HL-60 (cell line): ENCODE data around the gene CTNNA2.

Experiments
- DNase-seq, 2 experiments: peaks; one replicate each; pipeline ENCODE4 v3.0.0-alpha.2; 2010 to 2020; ENCODE audit warnings: low read depth in 1 of 2, low spot score in 1 of 2
- H3K27ac ChIP-seq: fragments of 250-450 bp; sonication (Bioruptor Pico); replicated peaks from 2 replicates; pipeline ENCODE4 v1.5.1; 2020; ENCODE audit warnings: mild to moderate bottlenecking, moderate library complexity
- H3K27me3 ChIP-seq: fragments of 250-450 bp; sonication (Bioruptor Pico); 2 replicates; pipeline ENCODE4 v1.5.1; 2021; ENCODE audit warnings: mild to moderate bottlenecking, moderate library complexity; ENCODE audit not compliant: insufficient read depth, poor library complexity, severe bottlenecking
- H3K4me3 ChIP-seq: replicated peaks from 2 replicates; pipeline ENCODE4 v1.5.1; 2011; ENCODE audit warnings: mild to moderate bottlenecking, control low read depth, low read length; ENCODE audit not compliant: insufficient read depth
- GABPA ChIP-seq: IDR thresholded peaks from 2 replicates; pipeline ENCODE4 v1.6.1; 2012; ENCODE audit warnings: low read depth
- POLR2AphosphoS5 ChIP-seq: IDR thresholded peaks from 2 replicates; pipeline ENCODE4 v1.6.1; 2012; ENCODE audit warnings: low read depth
- SPI1 ChIP-seq: IDR thresholded peaks from 2 replicates; pipeline ENCODE4 v1.6.1; 2012; ENCODE audit warnings: low read depth, mild to moderate bottlenecking, borderline replicate concordance
- TF ChIP-seq, protein P1 (sequence below): IDR thresholded peaks from 2 replicates; pipeline ENCODE4 v1.6.1; 2012; ENCODE audit warnings: low read depth; ENCODE audit not compliant: insufficient replicate concordance
- TF ChIP-seq, protein P2 (sequence below): IDR thresholded peaks from one replicate; pipeline ENCODE4 v1.5.1; 2011; ENCODE audit warnings: low read length, control low read depth, inconsistent platforms; ENCODE audit not compliant: insufficient read depth

Gene CTNNA2

DNA sequence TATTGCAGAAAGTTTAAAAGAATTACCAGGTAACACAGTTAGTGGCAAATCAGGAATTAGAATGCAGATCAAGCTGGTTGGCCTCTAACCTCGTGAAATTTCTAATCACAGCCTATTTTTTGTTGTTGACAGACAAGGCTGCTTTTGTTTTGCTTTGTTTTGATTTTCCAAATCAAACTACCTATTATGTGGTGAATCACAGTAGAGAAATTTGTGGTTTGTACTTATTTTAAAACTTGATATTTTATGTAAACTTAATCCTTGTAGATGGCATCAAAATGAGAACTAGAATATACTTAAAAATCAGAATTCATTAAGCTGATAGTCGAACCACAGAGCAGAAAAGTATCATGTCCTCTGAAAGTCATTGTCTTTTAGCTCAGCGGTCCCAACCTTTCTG, 258.1 kb downstream of the CTNNA2 start:
- no peaks in the 10 kb centered on the region for H3K27me3 ChIP-seq
- H3K27ac ChIP-seq = no peak overlapping the region
- no peak for DNase-seq
- H3K4me3 ChIP-seq = no peak overlapping the region
- TF ChIP-seq GABPA = no peak
- TF ChIP-seq, protein P1, sequence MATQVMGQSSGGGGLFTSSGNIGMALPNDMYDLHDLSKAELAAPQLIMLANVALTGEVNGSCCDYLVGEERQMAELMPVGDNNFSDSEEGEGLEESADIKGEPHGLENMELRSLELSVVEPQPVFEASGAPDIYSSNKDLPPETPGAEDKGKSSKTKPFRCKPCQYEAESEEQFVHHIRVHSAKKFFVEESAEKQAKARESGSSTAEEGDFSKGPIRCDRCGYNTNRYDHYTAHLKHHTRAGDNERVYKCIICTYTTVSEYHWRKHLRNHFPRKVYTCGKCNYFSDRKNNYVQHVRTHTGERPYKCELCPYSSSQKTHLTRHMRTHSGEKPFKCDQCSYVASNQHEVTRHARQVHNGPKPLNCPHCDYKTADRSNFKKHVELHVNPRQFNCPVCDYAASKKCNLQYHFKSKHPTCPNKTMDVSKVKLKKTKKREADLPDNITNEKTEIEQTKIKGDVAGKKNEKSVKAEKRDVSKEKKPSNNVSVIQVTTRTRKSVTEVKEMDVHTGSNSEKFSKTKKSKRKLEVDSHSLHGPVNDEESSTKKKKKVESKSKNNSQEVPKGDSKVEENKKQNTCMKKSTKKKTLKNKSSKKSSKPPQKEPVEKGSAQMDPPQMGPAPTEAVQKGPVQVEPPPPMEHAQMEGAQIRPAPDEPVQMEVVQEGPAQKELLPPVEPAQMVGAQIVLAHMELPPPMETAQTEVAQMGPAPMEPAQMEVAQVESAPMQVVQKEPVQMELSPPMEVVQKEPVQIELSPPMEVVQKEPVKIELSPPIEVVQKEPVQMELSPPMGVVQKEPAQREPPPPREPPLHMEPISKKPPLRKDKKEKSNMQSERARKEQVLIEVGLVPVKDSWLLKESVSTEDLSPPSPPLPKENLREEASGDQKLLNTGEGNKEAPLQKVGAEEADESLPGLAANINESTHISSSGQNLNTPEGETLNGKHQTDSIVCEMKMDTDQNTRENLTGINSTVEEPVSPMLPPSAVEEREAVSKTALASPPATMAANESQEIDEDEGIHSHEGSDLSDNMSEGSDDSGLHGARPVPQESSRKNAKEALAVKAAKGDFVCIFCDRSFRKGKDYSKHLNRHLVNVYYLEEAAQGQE = no peak
- no peak for TF ChIP-seq POLR2AphosphoS5
- TF ChIP-seq SPI1 = no peak

DNA sequence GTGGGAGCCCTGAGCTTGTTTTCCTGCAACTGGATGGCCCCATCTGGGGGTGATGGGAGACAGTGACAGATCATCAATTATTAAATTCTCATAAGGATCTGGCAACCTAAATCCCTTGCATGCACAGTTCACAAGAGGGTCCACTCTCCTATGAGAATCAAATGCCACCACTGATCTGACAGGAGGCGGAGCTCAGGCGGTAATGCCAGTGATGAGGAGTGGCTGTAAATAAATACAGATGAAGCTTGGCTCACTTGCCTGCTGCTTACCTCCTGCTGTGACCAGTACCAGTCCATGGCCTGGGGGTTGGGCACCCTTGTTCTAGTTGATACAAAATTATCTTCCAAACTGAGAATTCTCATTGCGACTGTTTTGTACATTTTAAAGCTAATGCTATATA, 258.6 kb downstream of the CTNNA2 start:
- H3K4me3 ChIP-seq = no peak overlapping the region
- no peak overlapping the region for H3K27ac ChIP-seq
- TF ChIP-seq POLR2AphosphoS5 (no peak), SPI1 (no peak), GABPA (no peak)
- TF ChIP-seq, protein P1 = no peak
- TF ChIP-seq, protein P2, sequence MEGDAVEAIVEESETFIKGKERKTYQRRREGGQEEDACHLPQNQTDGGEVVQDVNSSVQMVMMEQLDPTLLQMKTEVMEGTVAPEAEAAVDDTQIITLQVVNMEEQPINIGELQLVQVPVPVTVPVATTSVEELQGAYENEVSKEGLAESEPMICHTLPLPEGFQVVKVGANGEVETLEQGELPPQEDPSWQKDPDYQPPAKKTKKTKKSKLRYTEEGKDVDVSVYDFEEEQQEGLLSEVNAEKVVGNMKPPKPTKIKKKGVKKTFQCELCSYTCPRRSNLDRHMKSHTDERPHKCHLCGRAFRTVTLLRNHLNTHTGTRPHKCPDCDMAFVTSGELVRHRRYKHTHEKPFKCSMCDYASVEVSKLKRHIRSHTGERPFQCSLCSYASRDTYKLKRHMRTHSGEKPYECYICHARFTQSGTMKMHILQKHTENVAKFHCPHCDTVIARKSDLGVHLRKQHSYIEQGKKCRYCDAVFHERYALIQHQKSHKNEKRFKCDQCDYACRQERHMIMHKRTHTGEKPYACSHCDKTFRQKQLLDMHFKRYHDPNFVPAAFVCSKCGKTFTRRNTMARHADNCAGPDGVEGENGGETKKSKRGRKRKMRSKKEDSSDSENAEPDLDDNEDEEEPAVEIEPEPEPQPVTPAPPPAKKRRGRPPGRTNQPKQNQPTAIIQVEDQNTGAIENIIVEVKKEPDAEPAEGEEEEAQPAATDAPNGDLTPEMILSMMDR = no peak
- no peak for DNase-seq
- no peaks in the 10 kb centered on the region for H3K27me3 ChIP-seq

DNA sequence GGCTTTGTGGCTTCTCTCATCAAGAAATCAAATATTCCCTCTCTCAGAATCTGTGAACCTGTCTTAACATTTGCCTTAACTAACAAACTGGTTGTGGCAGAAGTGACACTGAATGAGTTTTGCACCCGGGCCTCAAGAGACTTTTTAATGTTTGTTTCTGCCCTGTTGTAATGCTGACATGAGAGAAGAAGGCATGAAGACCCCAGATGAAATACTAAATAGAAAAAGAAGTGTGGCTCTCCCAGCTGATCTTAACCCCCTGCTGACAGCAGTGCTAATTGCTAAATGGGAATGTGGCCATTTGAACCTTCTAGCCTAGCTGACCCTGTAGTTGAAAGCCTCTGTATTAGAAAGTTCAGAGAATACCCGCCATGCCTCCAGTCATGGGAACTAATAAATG, 261.2 kb downstream of the CTNNA2 start:
- no peak for DNase-seq
- Histone ChIP-seq H3K4me3 (no peak overlapping the region), H3K27me3 (no peaks in the 10 kb centered on the region), H3K27ac (no peak overlapping the region)
- TF ChIP-seq, protein P2 = no peak
- no peak for TF ChIP-seq SPI1
- no peak for TF ChIP-seq GABPA
- TF ChIP-seq, protein P1 = no peak
- no peak for TF ChIP-seq POLR2AphosphoS5
